Neural cell (in vitro differentiated cells): Measurements from ENCODE around the gene RFX8.

Source experiments
- CTCF ChIP-seq: fragments of 450-650 bp; IDR thresholded peaks from 2 replicates; pipeline ENCODE4 v1.5.1; 2014; ENCODE audit warnings: antibody characterized with exemption, mild to moderate bottlenecking, moderate library complexity; ENCODE audit not compliant: poor library complexity, severe bottlenecking
- EP300 ChIP-seq: fragments of 450-650 bp; conservative IDR thresholded peaks from 2 replicates; pipeline ENCODE4 v1.6.1; 2014; ENCODE audit warnings: antibody characterized with exemption, mild to moderate bottlenecking, moderate library complexity; ENCODE audit not compliant: poor library complexity, severe bottlenecking
- EZH2 ChIP-seq: fragments of 200-600, 300-800 bp; shearing (Covaris generic), sonication (generic); IDR thresholded peaks from 2 replicates; pipeline ENCODE4 v1.6.1; 2014; ENCODE audit warnings: antibody characterized with exemption, low read length, borderline replicate concordance, mild to moderate bottlenecking; ENCODE audit not compliant: insufficient read depth, poor library complexity, severe bottlenecking
- MXI1 ChIP-seq: fragments of 450-650 bp; conservative IDR thresholded peaks from 2 replicates; pipeline ENCODE4 v1.6.1; 2014; ENCODE audit warnings: antibody characterized with exemption, mild to moderate bottlenecking; ENCODE audit not compliant: poor library complexity, severe bottlenecking
- POLR2AphosphoS5 ChIP-seq: IDR thresholded peaks from 2 replicates; pipeline ENCODE4 v1.6.1; 2012
- RAD21 ChIP-seq: fragments of 450-650 bp; conservative IDR thresholded peaks from 2 replicates; pipeline ENCODE4 v1.6.1; 2014; ENCODE audit warnings: antibody characterized with exemption, mild to moderate bottlenecking, moderate library complexity
- REST ChIP-seq: IDR thresholded peaks from 2 replicates; pipeline ENCODE4 v1.6.1; 2012; ENCODE audit warnings: borderline replicate concordance
- SMC3 ChIP-seq: fragments of 450-650 bp; conservative IDR thresholded peaks from 2 replicates; pipeline ENCODE4 v1.6.1; 2014; ENCODE audit warnings: antibody characterized with exemption, mild to moderate bottlenecking, moderate library complexity; ENCODE audit not compliant: poor library complexity
- TAF1 ChIP-seq: IDR thresholded peaks from 2 replicates; pipeline ENCODE4 v1.6.1; 2012; ENCODE audit warnings: low read depth

GRCh38 chr2:101388232-101388631, 86.7 kb downstream of the RFX8 start:
- TF ChIP-seq CTCF (no peak), POLR2AphosphoS5 (no peak), EZH2 (no peak), EP300 (no peak), MXI1 (no peak), TAF1 (no peak), RAD21 (no peak), SMC3 (no peak), REST (no peak)
